ENCODE data around the gene ZNF554. TPM values are rescaled to one million over a fixed set of nuclear protein-coding genes. Genes with fewer than 3 reads are reported as not detected.

Gene ZNF554
- polyA plus RNA-seq, 2 donors: 1.5 to 4.9 TPM

GRCh38 chr19:2841855-2842574, 22.3 kb downstream of the ZNF554 start:
- 3% methylated on average over 41 to 62 of the region's 62 CpGs for WGBS, 2 donors
- Histone ChIP-seq H3K36me3 (ENCODE audit: control insufficient read depth in 2 of 2, insufficient read depth in 2 of 2, low read length in 1 of 2) (peaks cover 0 to 4% of the 10 kb centered on the region in 2 donors), H3K9me3 (ENCODE audit: control insufficient read depth in 2 of 2, insufficient read depth in 1 of 2, low read depth in 1 of 2, low read length in 1 of 2) (no peaks in the 10 kb centered on the region), H3K4me1 (ENCODE audit: control insufficient read depth in 2 of 2, insufficient read depth in 2 of 2, low read length in 1 of 2) (peaks cover 2 to 5% of the 10 kb centered on the region in 2 donors), H3K4me3 (ENCODE audit: low read depth in 1 of 2, low read length in 2 of 2) (peak overlapping the region; percentile 73 to 79), H3K27ac (ENCODE audit: low read depth in 2 of 2, low read length in 1 of 2) (peak overlapping the region in 1 of 2 donors; percentile 71), H3K27me3 (ENCODE audit: control insufficient read depth in 1 of 2, insufficient read depth in 2 of 2, low read length in 2 of 2) (no peaks in the 10 kb centered on the region)

DNA sequence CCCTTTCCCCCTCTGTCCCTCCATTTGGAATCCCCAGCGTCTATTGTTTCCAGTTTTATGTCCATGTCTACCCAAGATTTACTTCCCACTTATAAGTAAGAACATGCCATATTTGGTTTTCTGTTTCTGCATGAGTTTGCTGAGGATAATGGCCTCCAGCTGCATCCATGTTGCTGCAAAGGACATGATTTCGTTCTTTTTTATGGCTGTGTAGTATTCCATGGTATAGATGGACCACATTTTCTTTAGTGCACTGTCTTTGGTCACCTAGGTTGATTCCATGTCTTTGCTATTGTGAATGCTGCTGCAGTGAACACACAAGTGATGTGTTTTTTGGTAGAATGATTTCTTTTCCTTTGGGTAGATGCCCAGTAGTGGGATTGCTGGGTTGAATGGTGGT, 25.4 kb downstream of the ZNF554 start:
- Histone ChIP-seq H3K27ac (ENCODE audit: low read depth in 2 of 2, low read length in 1 of 2) (no peak overlapping the region), H3K4me3 (ENCODE audit: low read depth in 1 of 2, low read length in 2 of 2) (no peak overlapping the region), H3K36me3 (ENCODE audit: control insufficient read depth in 2 of 2, insufficient read depth in 2 of 2, low read length in 1 of 2) (peaks cover 0 to 4% of the 10 kb centered on the region in 2 donors), H3K27me3 (ENCODE audit: control insufficient read depth in 1 of 2, insufficient read depth in 2 of 2, low read length in 2 of 2) (no peaks in the 10 kb centered on the region), H3K9me3 (ENCODE audit: control insufficient read depth in 2 of 2, insufficient read depth in 1 of 2, low read depth in 1 of 2, low read length in 1 of 2) (no peaks in the 10 kb centered on the region), H3K4me1 (ENCODE audit: control insufficient read depth in 2 of 2, insufficient read depth in 2 of 2, low read length in 1 of 2) (peaks cover 2 to 5% of the 10 kb centered on the region in 2 donors)
- 94 to 97% methylated on average over 2 of the region's 2 CpGs for WGBS, 2 donors

GRCh38 chr19:2846180-2846894, 26.7 kb downstream of the ZNF554 start:
- peaks cover 0 to 4% of the 10 kb centered on the region in 2 donors for H3K36me3 ChIP-seq (ENCODE audit: control insufficient read depth in 2 of 2, insufficient read depth in 2 of 2, low read length in 1 of 2)
- no peak overlapping the region for H3K27ac ChIP-seq (ENCODE audit: low read depth in 2 of 2, low read length in 1 of 2)
- no peak overlapping the region for H3K4me3 ChIP-seq (ENCODE audit: low read depth in 1 of 2, low read length in 2 of 2)
- peaks cover 2 to 5% of the 10 kb centered on the region in 2 donors for H3K4me1 ChIP-seq (ENCODE audit: control insufficient read depth in 2 of 2, insufficient read depth in 2 of 2, low read length in 1 of 2)
- WGBS, 2 donors: 90% methylated on average over 13 of the region's 13 CpGs
- H3K27me3 ChIP-seq (ENCODE audit: control insufficient read depth in 1 of 2, insufficient read depth in 2 of 2, low read length in 2 of 2): no peaks in the 10 kb centered on the region
- H3K9me3 ChIP-seq (ENCODE audit: control insufficient read depth in 2 of 2, insufficient read depth in 1 of 2, low read depth in 1 of 2, low read length in 1 of 2): no peaks in the 10 kb centered on the region

GRCh38 chr19:2847507-2847906, 27.8 kb downstream of the ZNF554 start:
- Histone ChIP-seq H3K4me1 (ENCODE audit: control insufficient read depth in 2 of 2, insufficient read depth in 2 of 2, low read length in 1 of 2) (peaks cover 0 to 2% of the 10 kb centered on the region in 2 donors), H3K4me3 (ENCODE audit: low read depth in 1 of 2, low read length in 2 of 2) (no peak overlapping the region), H3K36me3 (ENCODE audit: control insufficient read depth in 2 of 2, insufficient read depth in 2 of 2, low read length in 1 of 2) (peaks cover 7 to 10% of the 10 kb centered on the region in 2 donors), H3K27ac (ENCODE audit: low read depth in 2 of 2, low read length in 1 of 2) (no peak overlapping the region), H3K27me3 (ENCODE audit: control insufficient read depth in 1 of 2, insufficient read depth in 2 of 2, low read length in 2 of 2) (no peaks in the 10 kb centered on the region), H3K9me3 (ENCODE audit: control insufficient read depth in 2 of 2, insufficient read depth in 1 of 2, low read depth in 1 of 2, low read length in 1 of 2) (peaks cover 0 to 3% of the 10 kb centered on the region in 2 donors)
- WGBS, 2 donors: 96 to 98% methylated on average over 3 of the region's 3 CpGs

GRCh38 chr19:2848616-2849015, 28.9 kb downstream of the ZNF554 start:
- H3K27me3 ChIP-seq (ENCODE audit: control insufficient read depth in 1 of 2, insufficient read depth in 2 of 2, low read length in 2 of 2): no peaks in the 10 kb centered on the region
- no peak overlapping the region for H3K27ac ChIP-seq (ENCODE audit: low read depth in 2 of 2, low read length in 1 of 2)
- H3K9me3 ChIP-seq (ENCODE audit: control insufficient read depth in 2 of 2, insufficient read depth in 1 of 2, low read depth in 1 of 2, low read length in 1 of 2): peaks cover 3 to 11% of the 10 kb centered on the region in 2 donors
- H3K36me3 ChIP-seq (ENCODE audit: control insufficient read depth in 2 of 2, insufficient read depth in 2 of 2, low read length in 1 of 2): peaks cover 17% of the 10 kb centered on the region in 2 donors
- H3K4me3 ChIP-seq (ENCODE audit: low read depth in 1 of 2, low read length in 2 of 2): no peak overlapping the region
- no peaks in the 10 kb centered on the region for H3K4me1 ChIP-seq (ENCODE audit: control insufficient read depth in 2 of 2, insufficient read depth in 2 of 2, low read length in 1 of 2)
- 75 to 82% methylated on average over 4 of the region's 4 CpGs for WGBS, 2 donors

DNA sequence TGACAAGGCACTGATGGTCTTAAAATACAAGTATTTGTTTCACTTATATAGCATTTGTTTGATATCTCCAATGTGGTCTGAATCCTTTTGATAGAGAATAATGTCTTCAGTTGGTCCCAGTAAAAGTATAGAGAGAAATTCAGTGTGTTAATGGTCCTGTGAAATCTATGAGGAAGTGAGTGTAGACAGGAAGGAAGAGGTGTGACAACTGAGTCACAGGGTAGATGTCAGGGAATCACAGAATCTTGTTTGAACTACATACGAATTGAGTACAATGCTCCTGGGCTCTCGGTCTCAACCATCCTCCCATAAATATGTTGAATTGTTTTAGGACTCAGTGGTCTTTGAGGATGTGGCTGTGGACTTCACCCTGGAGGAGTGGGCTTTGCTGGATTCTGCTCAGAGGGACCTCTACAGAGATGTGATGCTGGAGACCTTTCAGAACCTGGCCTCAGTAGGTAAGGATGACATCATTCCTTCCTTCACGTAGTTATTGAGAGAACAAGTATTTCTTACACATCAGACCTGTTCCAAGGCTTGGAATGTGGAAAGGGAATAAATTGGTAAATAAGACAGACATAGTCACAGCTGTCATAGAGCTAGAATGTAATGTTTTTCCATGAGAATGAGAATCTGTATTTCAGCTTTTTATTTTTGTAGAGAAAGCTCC, 30.7 kb downstream of the ZNF554 start:
- no peaks in the 10 kb centered on the region for H3K4me1 ChIP-seq (ENCODE audit: control insufficient read depth in 2 of 2, insufficient read depth in 2 of 2, low read length in 1 of 2)
- 83 to 89% methylated on average over 3 of the region's 3 CpGs for WGBS, 2 donors
- peaks cover 3 to 12% of the 10 kb centered on the region in 2 donors for H3K9me3 ChIP-seq (ENCODE audit: control insufficient read depth in 2 of 2, insufficient read depth in 1 of 2, low read depth in 1 of 2, low read length in 1 of 2)

DNA sequence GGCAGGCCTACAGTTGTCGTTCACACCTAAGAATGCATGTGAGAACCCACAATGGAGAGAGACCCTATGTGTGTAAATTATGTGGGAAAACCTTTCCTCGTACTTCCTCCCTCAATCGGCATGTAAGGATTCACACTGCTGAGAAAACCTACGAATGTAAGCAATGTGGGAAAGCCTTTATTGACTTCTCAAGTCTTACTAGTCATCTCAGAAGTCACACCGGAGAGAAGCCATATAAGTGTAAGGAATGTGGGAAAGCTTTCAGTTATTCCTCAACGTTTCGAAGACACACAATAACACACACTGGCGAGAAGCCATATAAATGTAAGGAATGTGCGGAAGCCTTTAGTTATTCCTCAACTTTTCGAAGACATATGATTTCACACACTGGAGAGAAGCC, 32.9 kb downstream of the ZNF554 start:
- H3K27me3 ChIP-seq (ENCODE audit: control insufficient read depth in 1 of 2, insufficient read depth in 2 of 2, low read length in 2 of 2): no peaks in the 10 kb centered on the region
- H3K27ac ChIP-seq (ENCODE audit: low read depth in 2 of 2, low read length in 1 of 2): no peak overlapping the region
- H3K4me3 ChIP-seq (ENCODE audit: low read depth in 1 of 2, low read length in 2 of 2): no peak overlapping the region
- peaks cover 13 to 17% of the 10 kb centered on the region in 2 donors for H3K36me3 ChIP-seq (ENCODE audit: control insufficient read depth in 2 of 2, insufficient read depth in 2 of 2, low read length in 1 of 2)
- no peaks in the 10 kb centered on the region for H3K4me1 ChIP-seq (ENCODE audit: control insufficient read depth in 2 of 2, insufficient read depth in 2 of 2, low read length in 1 of 2)
- WGBS, 2 donors: 97 to 98% methylated on average over 10 of the region's 10 CpGs
- peaks cover 6 to 12% of the 10 kb centered on the region in 2 donors for H3K9me3 ChIP-seq (ENCODE audit: control insufficient read depth in 2 of 2, insufficient read depth in 1 of 2, low read depth in 1 of 2, low read length in 1 of 2)

More for the DNA sequence above, 30.7 kb downstream of the ZNF554 start:
- H3K36me3 ChIP-seq (ENCODE audit: control insufficient read depth in 2 of 2, insufficient read depth in 2 of 2, low read length in 1 of 2): peaks cover 17% of the 10 kb centered on the region in 2 donors
- no peaks in the 10 kb centered on the region for H3K27me3 ChIP-seq (ENCODE audit: control insufficient read depth in 1 of 2, insufficient read depth in 2 of 2, low read length in 2 of 2)
- no peak overlapping the region for H3K4me3 ChIP-seq (ENCODE audit: low read depth in 1 of 2, low read length in 2 of 2)
- no peak overlapping the region for H3K27ac ChIP-seq (ENCODE audit: low read depth in 2 of 2, low read length in 1 of 2)

- Histone ChIP-seq H3K4me3 (ENCODE audit: low read depth in 1 of 2, low read length in 2 of 2) (no peak overlapping the region), H3K4me1 (ENCODE audit: control insufficient read depth in 2 of 2, insufficient read depth in 2 of 2, low read length in 1 of 2) (no peaks in the 10 kb centered on the region), H3K27me3 (ENCODE audit: control insufficient read depth in 1 of 2, insufficient read depth in 2 of 2, low read length in 2 of 2) (no peaks in the 10 kb centered on the region), H3K36me3 (ENCODE audit: control insufficient read depth in 2 of 2, insufficient read depth in 2 of 2, low read length in 1 of 2) (peaks cover 13 to 17% of the 10 kb centered on the region in 2 donors), H3K27ac (ENCODE audit: low read depth in 2 of 2, low read length in 1 of 2) (no peak overlapping the region), H3K9me3 (ENCODE audit: control insufficient read depth in 2 of 2, insufficient read depth in 1 of 2, low read depth in 1 of 2, low read length in 1 of 2) (peaks cover 6 to 15% of the 10 kb centered on the region in 2 donors)
- WGBS, 2 donors: 96 to 97% methylated on average over 11 of the region's 11 CpGs
Measured at GRCh38 chr19:2853015-2853606, 33.4 kb downstream of the ZNF554 start.

- 94 to 97% methylated on average over 3 of the region's 3 CpGs for WGBS, 2 donors
- H3K27ac ChIP-seq (ENCODE audit: low read depth in 2 of 2, low read length in 1 of 2): no peak overlapping the region
- no peak overlapping the region for H3K4me3 ChIP-seq (ENCODE audit: low read depth in 1 of 2, low read length in 2 of 2)
- H3K4me1 ChIP-seq (ENCODE audit: control insufficient read depth in 2 of 2, insufficient read depth in 2 of 2, low read length in 1 of 2): no peaks in the 10 kb centered on the region
- peaks cover 13 to 17% of the 10 kb centered on the region in 2 donors for H3K36me3 ChIP-seq (ENCODE audit: control insufficient read depth in 2 of 2, insufficient read depth in 2 of 2, low read length in 1 of 2)
- no peaks in the 10 kb centered on the region for H3K27me3 ChIP-seq (ENCODE audit: control insufficient read depth in 1 of 2, insufficient read depth in 2 of 2, low read length in 2 of 2)
- peaks cover 16 to 28% of the 10 kb centered on the region in 2 donors for H3K9me3 ChIP-seq (ENCODE audit: control insufficient read depth in 2 of 2, insufficient read depth in 1 of 2, low read depth in 1 of 2, low read length in 1 of 2)
Measured at GRCh38 chr19:2854849-2855248, 35.2 kb downstream of the ZNF554 start.
